Panc1 (cell line): ENCODE data around the gene TEX261.

Experiments used
- CTCF ChIP-seq: fragments of 450-650 bp; IDR thresholded peaks from 2 replicates; pipeline ENCODE4 v1.5.1; 2017; ENCODE audit warnings: mild to moderate bottlenecking
- POLR2AphosphoS5 ChIP-seq: IDR thresholded peaks from 2 replicates; pipeline ENCODE4 v1.6.1; 2012; ENCODE audit warnings: mild to moderate bottlenecking, low read depth, low read length, moderate library complexity
- REST ChIP-seq, 2 experiments: IDR thresholded peaks; 2 replicates each; pipeline ENCODE4 v1.6.1; 2011 to 2012; ENCODE audit warnings: low read depth in 2 of 2, control low read depth in 1 of 2, low read length in 1 of 2, mild to moderate bottlenecking in 1 of 2, moderate library complexity in 1 of 2; ENCODE audit not compliant: insufficient read depth in 1 of 2
- SIN3A ChIP-seq: IDR thresholded peaks from 2 replicates; pipeline ENCODE4 v1.6.1; 2012; ENCODE audit warnings: low read depth, mild to moderate bottlenecking, low read length, moderate library complexity, borderline replicate concordance; ENCODE audit not compliant: insufficient read depth
- TCF7L2 ChIP-seq: IDR thresholded peaks from 2 replicates; pipeline ENCODE4 v1.6.1; 2011; ENCODE audit warnings: mild to moderate bottlenecking, low read depth, low read length, inconsistent platforms

GRCh38 chr2:70988726-70989648 is 5.7 kb downstream of the TEX261 start:
- TF ChIP-seq CTCF (no peak), SIN3A (no peak), POLR2AphosphoS5 (no peak), REST (IDR thresholded peaks at IDR 0.05; ENCODE audit: insufficient read depth in 1 of 2, low read depth in 2 of 2, low read length in 1 of 2) (no peak), TCF7L2 (no peak)
